Measurements from ENCODE around the gene ENPP1.

ENPP1 gene

DNA sequence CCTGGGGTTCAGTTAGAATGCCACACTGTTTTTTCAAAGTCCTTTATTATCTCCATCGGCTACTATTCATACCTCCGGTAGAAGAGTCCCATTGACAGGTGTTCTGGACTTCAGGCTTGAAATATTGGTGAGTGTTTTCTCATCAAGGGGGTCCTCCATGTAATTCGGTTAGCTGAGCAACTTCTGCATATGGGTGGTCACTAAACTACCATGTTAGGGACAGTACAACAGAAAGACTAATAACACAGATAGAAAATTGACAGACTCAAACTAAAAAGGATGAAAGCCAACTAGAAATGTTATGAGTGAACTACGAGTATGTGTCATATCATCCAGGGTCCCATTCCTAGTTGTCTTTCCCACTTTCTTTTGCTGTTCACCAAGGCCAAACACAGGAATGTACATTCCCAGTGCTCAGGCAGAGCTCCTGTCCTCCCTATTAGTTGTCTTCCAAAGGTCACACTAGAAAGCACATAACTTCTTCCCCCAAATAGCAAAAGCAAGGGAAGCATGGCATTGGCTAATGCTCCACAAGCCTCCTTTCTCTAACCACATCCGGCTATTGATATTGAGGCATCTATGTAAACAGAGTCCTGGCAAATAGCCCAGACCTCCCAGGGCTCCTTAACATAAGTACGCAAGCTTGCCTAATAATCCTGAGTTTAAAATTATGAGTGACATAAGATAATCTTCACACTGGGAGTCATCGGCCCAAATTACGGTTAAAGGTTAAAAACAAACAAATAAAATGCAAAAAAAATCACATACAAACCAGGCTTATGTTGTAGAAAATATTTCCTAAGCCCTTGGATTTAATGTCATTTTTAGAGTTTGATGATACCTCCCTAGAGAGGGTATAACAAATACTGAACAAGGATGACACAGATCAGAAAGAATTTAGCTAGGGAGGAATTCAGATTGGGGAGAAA lies 130.1 kb downstream of the ENPP1 start:
- ChIA-PET CTCF (interaction anchor here (0.7 kb wide), 1 partner anchor 23 kb away, joined by 3 read pairs; no protein-coding TSS in a partner anchor), POLR2A (no interaction called here)
- TF ChIP-seq, protein P1, sequence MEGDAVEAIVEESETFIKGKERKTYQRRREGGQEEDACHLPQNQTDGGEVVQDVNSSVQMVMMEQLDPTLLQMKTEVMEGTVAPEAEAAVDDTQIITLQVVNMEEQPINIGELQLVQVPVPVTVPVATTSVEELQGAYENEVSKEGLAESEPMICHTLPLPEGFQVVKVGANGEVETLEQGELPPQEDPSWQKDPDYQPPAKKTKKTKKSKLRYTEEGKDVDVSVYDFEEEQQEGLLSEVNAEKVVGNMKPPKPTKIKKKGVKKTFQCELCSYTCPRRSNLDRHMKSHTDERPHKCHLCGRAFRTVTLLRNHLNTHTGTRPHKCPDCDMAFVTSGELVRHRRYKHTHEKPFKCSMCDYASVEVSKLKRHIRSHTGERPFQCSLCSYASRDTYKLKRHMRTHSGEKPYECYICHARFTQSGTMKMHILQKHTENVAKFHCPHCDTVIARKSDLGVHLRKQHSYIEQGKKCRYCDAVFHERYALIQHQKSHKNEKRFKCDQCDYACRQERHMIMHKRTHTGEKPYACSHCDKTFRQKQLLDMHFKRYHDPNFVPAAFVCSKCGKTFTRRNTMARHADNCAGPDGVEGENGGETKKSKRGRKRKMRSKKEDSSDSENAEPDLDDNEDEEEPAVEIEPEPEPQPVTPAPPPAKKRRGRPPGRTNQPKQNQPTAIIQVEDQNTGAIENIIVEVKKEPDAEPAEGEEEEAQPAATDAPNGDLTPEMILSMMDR (IDR thresholded peaks at IDR 0.05; ENCODE audit: control extremely low read depth, extremely low read depth, low read depth, missing control alignments): no peak

More for the DNA sequence above, 130.1 kb downstream of the ENPP1 start:
- no peak for DNase-seq (ENCODE audit: extremely low spot score)

Data from GM10248 (cell line).